Tibial nerve (tissue), 4 donors: ENCODE results near the gene NPPA. TPM values are rescaled to one million over a fixed set of nuclear protein-coding genes. Genes with fewer than 3 reads are reported as not detected.
A peak's percentile ranks its signal among the peaks of the same experiment; 100 is the strongest.

ENCODE experiments used
- DNase-seq, 2 donors: peaks; one replicate each; pipeline ENCODE4 v3.0.0-alpha.2; 2019; ENCODE audit warnings: low spot score in 2 of 2
- H3K27ac ChIP-seq, 4 donors: fragments of 200-600 bp; sonication (generic) in 3 of 4; one replicate each; pipeline ENCODE4 v1.5.1; 2017 to 2019; ENCODE audit warnings: mild to moderate bottlenecking in 1 of 4
- H3K27me3 ChIP-seq, 2 donors: fragments of 200-600 bp; sonication (generic) in 1 of 2; one replicate each; pipeline versions ENCODE4 v1.5.1 to v1.6.0; 2017 to 2019
- H3K36me3 ChIP-seq, 3 donors: fragments of 200-600 bp; sonication (generic); one replicate each; pipeline ENCODE4 v1.5.1; 2018 to 2019
- H3K4me1 ChIP-seq, 4 donors: fragments of 200-600 bp; sonication (generic) in 3 of 4; one replicate each; pipeline ENCODE4 v1.5.1; 2017 to 2019
- H3K4me3 ChIP-seq, 4 donors: fragments of 200-600 bp; sonication (generic) in 3 of 4; one replicate each; pipeline ENCODE4 v1.5.1; 2017 to 2019; ENCODE audit warnings: mild to moderate bottlenecking in 1 of 4, moderate library complexity in 1 of 4
- H3K9me3 ChIP-seq, 4 donors: fragments of 200-600 bp; sonication (generic) in 3 of 4; one replicate each; pipeline ENCODE4 v1.5.1; 2017 to 2019
- CTCF ChIP-seq, 5 experiments: fragments of 200-600 bp in 3 of 5; fragments of 450-650 bp in 2 of 5; sonication (generic) in 3 of 5; IDR thresholded peaks; one replicate each; pipeline ENCODE4 v1.5.1; 2016 to 2019; ENCODE audit warnings: antibody characterized with exemption in 5 of 5, mild to moderate bottlenecking in 3 of 5, moderate library complexity in 2 of 5
- EP300 ChIP-seq, 2 donors: sonication (generic); formaldehyde crosslinking; IDR thresholded peaks; one replicate each; pipeline ENCODE4 v1.6.1; 2017; ENCODE audit warnings: antibody characterized with exemption in 2 of 2, mild to moderate bottlenecking in 1 of 2
- POLR2A ChIP-seq, 2 donors: fragments of 450-650 bp; IDR thresholded peaks; one replicate each; pipeline ENCODE4 v1.6.1; 2017; ENCODE audit warnings: antibody characterized with exemption in 2 of 2, mild to moderate bottlenecking in 2 of 2, moderate library complexity in 2 of 2
- WGBS, 2 donors: methylation state at CpG; one replicate each; pipeline ENCODE4 v1.1.5; 2018; 5-methylcytosine and 5-hydroxymethylcytosine counted together
- total RNA-seq, 4 donors: library from RNA; depleted of rRNA; stranded (reverse); fragments of >200 nt; gene quantifications; one replicate each; pipeline ENCODE4 v1.1.0, GENCODE V29; 2016

The NPPA gene
- total RNA-seq, 4 donors from 2014 or later: 3.0 TPM; not detected in 3

- WGBS, 2 donors: 81 to 86% methylated on average over 15 of the region's 15 CpGs
- H3K9me3 ChIP-seq: no peaks in the 10 kb centered on the region
Measured at GRCh38 chr1:11888206-11888876, 40.8 kb upstream of the NPPA start.

GRCh38 chr1:11887666-11888007 is 40.1 kb upstream of the NPPA start:
- Histone ChIP-seq H3K4me3 (no peak overlapping the region), H3K9me3 (no peaks in the 10 kb centered on the region), H3K27ac (no peak overlapping the region), H3K27me3 (no peaks in the 10 kb centered on the region), H3K4me1 (peaks cover 0 to 5% (median 0%) of the 10 kb centered on the region in 4 donors), H3K36me3 (no peaks in the 10 kb centered on the region)
- DNase-seq: no peak
- WGBS, 2 donors: 76 to 84% methylated on average over 7 of the region's 7 CpGs
- TF ChIP-seq POLR2A (IDR thresholded peaks at IDR 0.05) (no peak), EP300 (IDR thresholded peaks at IDR 0.05) (no peak), CTCF (IDR thresholded peaks at IDR 0.05) (no peak)

More at GRCh38 chr1:11888206-11888876, 40.8 kb upstream of the NPPA start:
- DNase-seq: no peak
- Histone ChIP-seq H3K4me1 (no peaks in the 10 kb centered on the region), H3K4me3 (no peak overlapping the region), H3K27ac (no peak overlapping the region), H3K36me3 (no peaks in the 10 kb centered on the region), H3K27me3 (no peaks in the 10 kb centered on the region)
- no peak for TF ChIP-seq EP300 (IDR thresholded peaks at IDR 0.05)
- TF ChIP-seq POLR2A (IDR thresholded peaks at IDR 0.05): no peak
- TF ChIP-seq CTCF (IDR thresholded peaks at IDR 0.05): no peak

- WGBS, 2 donors: 75 to 79% methylated on average over 19 of the region's 19 CpGs
- peaks cover 0 to 5% (median 0%) of the 10 kb centered on the region in 4 donors for H3K4me1 ChIP-seq
- TF ChIP-seq EP300 (IDR thresholded peaks at IDR 0.05) (peak in 1 of 2 donors; percentile 15), POLR2A (IDR thresholded peaks at IDR 0.05) (no peak)
Measured at GRCh38 chr1:11886986-11887665, 39.5 kb upstream of the NPPA start.

GRCh38 chr1:11885916-11886315 is 38.3 kb upstream of the NPPA start:
- Histone ChIP-seq H3K4me1 (peaks cover 0 to 13% (median 5%) of the 10 kb centered on the region in 4 donors), H3K27ac (no peak overlapping the region), H3K27me3 (no peaks in the 10 kb centered on the region), H3K9me3 (no peaks in the 10 kb centered on the region), H3K4me3 (no peak overlapping the region), H3K36me3 (no peaks in the 10 kb centered on the region)
- no peak for DNase-seq
- WGBS, 2 donors: 73 to 83% methylated on average over 6 of the region's 6 CpGs
- TF ChIP-seq POLR2A (IDR thresholded peaks at IDR 0.05): no peak
- no peak for TF ChIP-seq CTCF (IDR thresholded peaks at IDR 0.05)
- TF ChIP-seq EP300 (IDR thresholded peaks at IDR 0.05): no peak

More at GRCh38 chr1:11886986-11887665, 39.5 kb upstream of the NPPA start:
- Histone ChIP-seq H3K27me3 (no peaks in the 10 kb centered on the region), H3K4me3 (no peak overlapping the region), H3K36me3 (no peaks in the 10 kb centered on the region), H3K27ac (no peak overlapping the region), H3K9me3 (no peaks in the 10 kb centered on the region)
- DNase-seq: no peak

- H3K4me1 ChIP-seq: peaks cover 0 to 39% (median 15%) of the 10 kb centered on the region in 4 donors
- no peak overlapping the region for H3K27ac ChIP-seq
- no peaks in the 10 kb centered on the region for H3K36me3 ChIP-seq
- H3K4me3 ChIP-seq: no peak overlapping the region
- TF ChIP-seq EP300 (IDR thresholded peaks at IDR 0.05): no peak
- no peaks in the 10 kb centered on the region for H3K27me3 ChIP-seq
- 44 to 60% methylated on average over 11 of the region's 13 CpGs for WGBS, 2 donors
- no peaks in the 10 kb centered on the region for H3K9me3 ChIP-seq
- DNase-seq: no peak
Measured at GRCh38 chr1:11882814-11883538, 35.4 kb upstream of the NPPA start.
